Keratinocyte (primary cell): Measurements from ENCODE around the gene CLCN1.

Experiments
- CTCF ChIP-seq, 3 experiments: IDR thresholded peaks in 1 of 3; conservative IDR thresholded peaks in 1 of 3; optimal IDR thresholded peaks in 1 of 3; 2 replicates in 2 of 3; 3 replicates in 1 of 3; pipeline versions ENCODE3 to v1.5.1; 2011; ENCODE audit warnings: low read length in 3 of 3, mild to moderate bottlenecking in 3 of 3, moderate library complexity in 2 of 3, control low read depth in 1 of 3, inconsistent platforms in 1 of 3; ENCODE audit not compliant: insufficient read depth in 2 of 3; ENCODE audit errors: extremely low read depth in 1 of 3
- EZH2 ChIP-seq: IDR thresholded peaks from one replicate; pipeline ENCODE4 v1.6.1; 2012; ENCODE audit warnings: inconsistent platforms, mild to moderate bottlenecking, low read length, moderate library complexity

- TF ChIP-seq CTCF (optimal IDR thresholded peaks at IDR 0.05 in 1 of 3, IDR thresholded peaks at IDR 0.05 in 1 of 3, conservative IDR thresholded peaks at IDR 0.05 in 1 of 3; ENCODE audit: extremely low read depth in 1 of 3, insufficient read depth in 2 of 3, low read length in 3 of 3) = no peak
- no peak for TF ChIP-seq EZH2
Observed at GRCh38 chr7:143285806-143286521, 29.9 kb upstream of the CLCN1 start.
